Measurements from ENCODE around the gene RIPK1. TPM values are rescaled to one million over a fixed set of nuclear protein-coding genes. Genes with fewer than 3 reads are reported as not detected.

Gene RIPK1
- total RNA-seq, 1 donor from 2014 or later, result 6.2 TPM

GRCh38 chr6:3159805-3160781 is 91.8 kb downstream of the RIPK1 start:
- Histone ChIP-seq H3K9me3 (replicated peaks) (no peaks in the 10 kb centered on the region), H3K36me3 (no peaks in the 10 kb centered on the region), H3K4me3 (no peak overlapping the region), H3K27ac (replicated peaks) (peak overlapping the region; percentile 46), H3K4me1 (peaks cover 65% of the 10 kb centered on the region), H3K27me3 (ENCODE audit: low read depth) (no peaks in the 10 kb centered on the region)
- no peak for DNase-seq
- TF ChIP-seq CTCF (IDR thresholded peaks at IDR 0.05; ENCODE audit: borderline replicate concordance), result no peak
- intact Hi-C loops (cut with micrococcal nuclease), result no loop called here

GRCh38 chr6:3162067-3162497 is 93.8 kb downstream of the RIPK1 start:
- peak overlapping the region; percentile 82 for H3K4me3 ChIP-seq
- H3K27me3 ChIP-seq (ENCODE audit: low read depth), result no peaks in the 10 kb centered on the region
- TF ChIP-seq CTCF (IDR thresholded peaks at IDR 0.05; ENCODE audit: borderline replicate concordance), result no peak
- no peaks in the 10 kb centered on the region for H3K36me3 ChIP-seq
- H3K9me3 ChIP-seq (replicated peaks), result no peaks in the 10 kb centered on the region
- intact Hi-C loops (cut with micrococcal nuclease), result no loop called here
- H3K4me1 ChIP-seq, result peaks cover 56% of the 10 kb centered on the region
- DNase-seq, result no peak
- H3K27ac ChIP-seq (replicated peaks), result peak overlapping the region; percentile 96

GRCh38 chr6:3162565-3163247 is 94.4 kb downstream of the RIPK1 start:
- no peaks in the 10 kb centered on the region for H3K36me3 ChIP-seq
- peak; percentile 70 for DNase-seq
- H3K9me3 ChIP-seq (replicated peaks), result no peaks in the 10 kb centered on the region
- peaks cover 50% of the 10 kb centered on the region for H3K4me1 ChIP-seq
- TF ChIP-seq CTCF (IDR thresholded peaks at IDR 0.05; ENCODE audit: borderline replicate concordance), result peak; percentile 12
- intact Hi-C loops (cut with micrococcal nuclease), result no loop called here
- H3K4me3 ChIP-seq, result peak overlapping the region; percentile 82
- peak overlapping the region; percentile 96 for H3K27ac ChIP-seq (replicated peaks)
- H3K27me3 ChIP-seq (ENCODE audit: low read depth), result no peaks in the 10 kb centered on the region

GRCh38 chr6:3163248-3163594 is 94.9 kb downstream of the RIPK1 start:
- H3K27me3 ChIP-seq (ENCODE audit: low read depth), result no peaks in the 10 kb centered on the region
- H3K36me3 ChIP-seq, result no peaks in the 10 kb centered on the region
- peak overlapping the region; percentile 96 for H3K27ac ChIP-seq (replicated peaks)
- no peaks in the 10 kb centered on the region for H3K9me3 ChIP-seq (replicated peaks)
- no peak for TF ChIP-seq CTCF (IDR thresholded peaks at IDR 0.05; ENCODE audit: borderline replicate concordance)
- peaks cover 47% of the 10 kb centered on the region for H3K4me1 ChIP-seq
- intact Hi-C loops (cut with micrococcal nuclease), result no loop called here
- DNase-seq, result no peak
- peak overlapping the region; percentile 82 for H3K4me3 ChIP-seq

GRCh38 chr6:3164388-3164787 is 96.1 kb downstream of the RIPK1 start:
- Histone ChIP-seq H3K4me3 (no peak overlapping the region), H3K36me3 (no peaks in the 10 kb centered on the region), H3K27ac (replicated peaks) (no peak overlapping the region), H3K27me3 (ENCODE audit: low read depth) (no peaks in the 10 kb centered on the region), H3K4me1 (peaks cover 36% of the 10 kb centered on the region), H3K9me3 (replicated peaks) (no peaks in the 10 kb centered on the region)
- no peak for TF ChIP-seq CTCF (IDR thresholded peaks at IDR 0.05; ENCODE audit: borderline replicate concordance)
- intact Hi-C loops (cut with micrococcal nuclease), result no loop called here
- no peak for DNase-seq

Other genes with a start within 250 kb of the RIPK1 start
- gene SERPINB1, start 226.6 kb upstream of the RIPK1 start, total RNA-seq, result 23.4 TPM
- 3.5 TPM for gene SERPINB9, start 165.2 kb upstream of the RIPK1 start, total RNA-seq
- 233 TPM for gene SERPINB6, start 96.9 kb upstream of the RIPK1 start, total RNA-seq
- gene NQO2, start 68.6 kb upstream of the RIPK1 start, total RNA-seq, result 51.1 TPM
- gene BPHL, start 50.2 kb downstream of the RIPK1 start, total RNA-seq, result 15.5 TPM
- gene TUBB2A, start 89.0 kb downstream of the RIPK1 start, total RNA-seq, result 13.9 TPM
- 1.4 TPM for gene TUBB2B, start 159.2 kb downstream of the RIPK1 start, total RNA-seq
- 11.2 TPM for gene PSMG4, start 190.5 kb downstream of the RIPK1 start, total RNA-seq

Data from left ventricle myocardium inferior (tissue), 1 donor.